ENCODE results near the gene ZBED3.
A peak's percentile ranks its signal among the peaks of the same experiment; 100 is the strongest.

ZBED3 gene

DNA sequence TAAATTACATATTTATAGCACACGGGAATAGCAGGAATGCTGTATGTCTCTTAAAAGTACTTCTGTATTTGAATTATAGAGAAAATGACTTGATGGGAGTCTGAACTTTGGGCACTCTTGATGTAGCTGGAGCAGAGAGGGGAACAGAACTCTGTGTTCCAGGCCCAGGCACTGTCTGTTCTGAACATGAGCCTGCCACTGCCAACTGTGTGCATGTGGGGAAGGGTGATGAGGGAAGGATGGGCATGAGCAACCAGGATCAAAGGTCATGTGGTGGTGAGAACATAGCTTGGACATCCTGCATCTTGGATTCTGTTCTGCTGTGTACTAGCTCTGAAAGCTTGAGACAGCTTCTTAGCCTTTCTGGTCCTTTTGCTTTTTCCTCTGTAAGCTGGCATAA is 16.4 kb upstream of the ZBED3 start:
- DNase-seq (ENCODE audit: extremely low read depth, insufficient read length) = no peak
- TF ChIP-seq, protein P1, sequence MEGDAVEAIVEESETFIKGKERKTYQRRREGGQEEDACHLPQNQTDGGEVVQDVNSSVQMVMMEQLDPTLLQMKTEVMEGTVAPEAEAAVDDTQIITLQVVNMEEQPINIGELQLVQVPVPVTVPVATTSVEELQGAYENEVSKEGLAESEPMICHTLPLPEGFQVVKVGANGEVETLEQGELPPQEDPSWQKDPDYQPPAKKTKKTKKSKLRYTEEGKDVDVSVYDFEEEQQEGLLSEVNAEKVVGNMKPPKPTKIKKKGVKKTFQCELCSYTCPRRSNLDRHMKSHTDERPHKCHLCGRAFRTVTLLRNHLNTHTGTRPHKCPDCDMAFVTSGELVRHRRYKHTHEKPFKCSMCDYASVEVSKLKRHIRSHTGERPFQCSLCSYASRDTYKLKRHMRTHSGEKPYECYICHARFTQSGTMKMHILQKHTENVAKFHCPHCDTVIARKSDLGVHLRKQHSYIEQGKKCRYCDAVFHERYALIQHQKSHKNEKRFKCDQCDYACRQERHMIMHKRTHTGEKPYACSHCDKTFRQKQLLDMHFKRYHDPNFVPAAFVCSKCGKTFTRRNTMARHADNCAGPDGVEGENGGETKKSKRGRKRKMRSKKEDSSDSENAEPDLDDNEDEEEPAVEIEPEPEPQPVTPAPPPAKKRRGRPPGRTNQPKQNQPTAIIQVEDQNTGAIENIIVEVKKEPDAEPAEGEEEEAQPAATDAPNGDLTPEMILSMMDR (IDR thresholded peaks at IDR 0.05; ENCODE audit: insufficient read depth, low read length, poor library complexity, severe bottlenecking) = no peak
- Histone ChIP-seq H3K4me3 (replicated peaks; ENCODE audit: low read depth, low read length) (no peak overlapping the region), H3K36me3 (ENCODE audit: control insufficient read depth, insufficient read depth, low read length) (no peaks in the 10 kb centered on the region), H3K27me3 (replicated peaks; ENCODE audit: control insufficient read depth, insufficient read depth, low read length) (no peaks in the 10 kb centered on the region)

DNA sequence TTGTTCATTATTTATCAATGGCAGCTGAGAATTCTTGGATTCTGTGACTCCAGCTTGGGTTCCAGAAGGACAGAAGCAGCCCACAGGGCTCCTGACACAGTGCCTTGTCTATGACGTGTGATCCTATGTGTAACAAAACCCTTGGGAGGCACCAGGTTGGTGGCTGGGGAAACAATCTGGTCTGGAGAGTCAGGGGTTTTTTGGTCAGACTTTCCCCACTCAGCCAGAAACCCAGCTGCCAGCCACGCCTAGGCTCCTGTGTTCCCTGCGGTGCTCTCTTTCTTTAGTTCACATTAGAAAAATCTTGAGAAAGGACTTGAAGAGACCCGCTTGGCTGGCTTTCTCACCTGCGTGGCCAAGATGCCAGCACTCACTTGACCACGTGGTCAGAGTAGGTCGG is 15.5 kb upstream of the ZBED3 start:
- DNase-seq (ENCODE audit: extremely low read depth, insufficient read length) = peak; percentile 6
- TF ChIP-seq, protein P1 (IDR thresholded peaks at IDR 0.05; ENCODE audit: insufficient read depth, low read length, poor library complexity, severe bottlenecking) = no peak
- Histone ChIP-seq H3K4me3 (replicated peaks; ENCODE audit: low read depth, low read length) (no peak overlapping the region), H3K27me3 (replicated peaks; ENCODE audit: control insufficient read depth, insufficient read depth, low read length) (no peaks in the 10 kb centered on the region), H3K36me3 (ENCODE audit: control insufficient read depth, insufficient read depth, low read length) (no peaks in the 10 kb centered on the region)

DNA sequence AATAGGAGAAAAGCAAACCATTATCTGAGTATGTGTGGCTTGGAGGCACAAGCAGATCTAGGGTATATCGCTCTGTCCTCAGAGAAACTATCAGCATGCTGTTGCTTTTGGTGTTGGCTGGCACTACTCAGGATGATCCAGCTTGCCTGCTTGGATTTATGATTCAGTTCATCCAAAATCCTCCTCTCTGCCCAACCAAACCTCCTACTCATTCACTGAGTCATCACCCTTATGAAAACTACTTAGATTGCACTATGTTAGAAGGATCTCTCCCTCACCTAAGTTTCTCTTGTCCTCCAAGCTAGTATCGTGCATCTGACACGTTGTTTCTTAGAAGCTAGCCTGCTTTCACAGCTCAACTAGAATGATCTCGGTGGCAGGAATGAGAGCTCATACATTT is 14.2 kb upstream of the ZBED3 start:
- Histone ChIP-seq H3K27me3 (replicated peaks; ENCODE audit: control insufficient read depth, insufficient read depth, low read length) (no peaks in the 10 kb centered on the region), H3K4me3 (replicated peaks; ENCODE audit: low read depth, low read length) (no peak overlapping the region), H3K36me3 (ENCODE audit: control insufficient read depth, insufficient read depth, low read length) (no peaks in the 10 kb centered on the region)
- TF ChIP-seq, protein P1 (IDR thresholded peaks at IDR 0.05; ENCODE audit: insufficient read depth, low read length, poor library complexity, severe bottlenecking) = no peak
- no peak for DNase-seq (ENCODE audit: extremely low read depth, insufficient read length)

DNA sequence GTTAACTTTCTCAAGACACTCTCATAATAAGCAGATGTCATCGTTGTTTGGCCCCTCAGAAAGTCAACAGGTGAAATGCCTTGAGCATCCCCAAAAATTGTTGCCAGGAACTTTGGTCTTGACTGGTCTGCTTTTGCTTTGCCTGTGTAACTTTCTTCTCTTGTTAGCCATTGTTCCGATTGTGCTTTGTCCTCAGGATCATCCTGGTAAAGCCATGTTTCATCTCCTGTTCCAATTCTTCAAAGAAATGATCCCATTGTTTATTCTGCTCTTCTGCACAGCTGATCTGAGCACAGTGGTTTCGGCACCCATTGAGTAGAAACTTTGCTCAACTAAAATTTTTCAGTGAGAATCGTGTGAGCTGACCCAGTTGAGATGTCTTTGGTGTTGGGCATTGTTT is 8.1 kb upstream of the ZBED3 start:
- no peak overlapping the region for H3K4me3 ChIP-seq (replicated peaks; ENCODE audit: low read depth, low read length)
- TF ChIP-seq, protein P1 (IDR thresholded peaks at IDR 0.05; ENCODE audit: insufficient read depth, low read length, poor library complexity, severe bottlenecking) = no peak
- no peak for DNase-seq (ENCODE audit: extremely low read depth, insufficient read length)
- no peaks in the 10 kb centered on the region for H3K27me3 ChIP-seq (replicated peaks; ENCODE audit: control insufficient read depth, insufficient read depth, low read length)
- H3K36me3 ChIP-seq (ENCODE audit: control insufficient read depth, insufficient read depth, low read length) = no peaks in the 10 kb centered on the region

DNA sequence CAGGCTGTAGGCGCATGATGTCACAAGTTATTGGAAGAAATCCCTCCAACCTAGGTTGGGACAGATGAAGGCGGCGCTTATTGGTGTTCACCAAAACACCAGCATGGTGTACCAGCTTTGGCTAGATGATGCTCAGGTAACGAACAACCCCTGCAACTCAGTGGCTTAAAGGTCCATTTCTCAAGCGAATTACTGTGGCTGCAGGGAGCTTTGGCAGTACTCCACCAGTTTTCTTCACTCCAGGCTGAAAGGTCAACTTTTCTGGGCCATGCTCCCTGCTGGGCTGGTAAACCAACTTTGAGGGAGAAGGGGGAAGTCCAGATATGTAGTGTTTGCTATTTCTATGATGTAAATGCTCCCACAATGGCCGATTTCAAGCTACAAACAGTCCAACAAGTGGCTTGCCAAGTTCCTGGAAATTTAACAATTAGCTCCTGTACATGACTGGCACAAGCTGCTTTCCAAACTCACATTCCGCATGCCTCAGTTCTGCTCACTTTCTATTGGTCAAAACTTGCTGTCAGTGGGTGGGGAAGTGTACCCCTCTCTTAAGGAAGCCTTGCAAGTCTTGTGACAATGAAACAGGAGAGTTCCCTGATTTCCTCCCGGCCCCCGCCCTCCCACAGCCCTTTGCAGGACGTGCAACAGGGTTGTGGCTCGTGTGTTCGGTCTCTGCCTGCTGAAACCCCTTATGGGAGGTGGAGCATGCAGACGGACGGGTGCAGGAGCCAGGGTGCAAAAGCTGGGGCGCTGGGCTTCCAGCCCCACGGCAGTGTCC is 588 bp upstream of the ZBED3 start:
- Histone ChIP-seq H3K4me3 (replicated peaks; ENCODE audit: low read depth, low read length) (peak overlapping the region; percentile 68), H3K27me3 (replicated peaks; ENCODE audit: control insufficient read depth, insufficient read depth, low read length) (no peaks in the 10 kb centered on the region), H3K36me3 (ENCODE audit: control insufficient read depth, insufficient read depth, low read length) (no peaks in the 10 kb centered on the region; the same call in none of the 2 replicates)
- DNase-seq (ENCODE audit: extremely low read depth, insufficient read length) = no peak
- TF ChIP-seq, protein P1 (IDR thresholded peaks at IDR 0.05; ENCODE audit: insufficient read depth, low read length, poor library complexity, severe bottlenecking) = no peak

DNA sequence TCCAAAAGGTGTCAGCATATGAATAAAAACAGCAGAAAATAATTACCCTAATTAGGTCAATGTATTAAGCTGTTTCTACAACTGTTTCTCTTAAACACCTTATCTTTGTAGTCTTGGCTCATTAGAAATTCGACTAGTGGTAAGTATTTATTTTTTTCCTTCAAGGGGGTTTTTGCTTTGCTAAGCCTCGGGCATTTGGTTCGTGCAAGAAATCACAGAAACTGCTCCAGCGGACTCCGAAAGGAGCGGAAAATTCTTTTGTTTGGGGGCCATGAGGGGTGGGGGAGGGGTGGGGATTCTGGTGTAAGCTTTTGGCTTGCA is 757 bp downstream of the ZBED3 start:
- Histone ChIP-seq H3K36me3 (ENCODE audit: control insufficient read depth, insufficient read depth, low read length) (no peaks in the 10 kb centered on the region; the same call in none of the 2 replicates), H3K27me3 (replicated peaks; ENCODE audit: control insufficient read depth, insufficient read depth, low read length) (no peaks in the 10 kb centered on the region), H3K4me3 (replicated peaks; ENCODE audit: low read depth, low read length) (peak overlapping the region; percentile 68)
- DNase-seq (ENCODE audit: extremely low read depth, insufficient read length) = peak; percentile 11
- TF ChIP-seq, protein P1 (IDR thresholded peaks at IDR 0.05; ENCODE audit: insufficient read depth, low read length, poor library complexity, severe bottlenecking) = no peak

Data from GM06990 (cell line).